HG03575 (cell line): ENCODE measurements around the gene MDFI.

ENCODE experiments used
- ATAC-seq: cut with Tn5 transposase; IDR thresholded peaks from one replicate; pipeline ENCODE4 v1.9.1; 2021; ENCODE audit not compliant: unreplicated experiment, insufficient number of reproducible peaks, low FRiP score; ENCODE audit errors: extremely low read depth

The MDFI gene

GRCh38 chr6:41657131-41658094 is 19.1 kb downstream of the MDFI start:
- ATAC-seq, result no peak

- no peak for ATAC-seq
These were observed 20.4 kb downstream of the MDFI start for GRCh38 chr6:41658636-41659035.

- ATAC-seq, result no peak
These were observed 21.7 kb downstream of the MDFI start for GRCh38 chr6:41659935-41660334.

GRCh38 chr6:41663568-41663967 is 25.3 kb downstream of the MDFI start:
- no peak for ATAC-seq

- ATAC-seq, result no peak
These were observed 26.0 kb downstream of the MDFI start for GRCh38 chr6:41664271-41664670.

GRCh38 chr6:41667195-41667594 is 28.9 kb downstream of the MDFI start:
- ATAC-seq, result no peak

- no peak for ATAC-seq
These were observed 30.7 kb downstream of the MDFI start for GRCh38 chr6:41668968-41669367.

- no peak for ATAC-seq
These were observed 32.6 kb downstream of the MDFI start for GRCh38 chr6:41670703-41671360.

GRCh38 chr6:41671376-41671775 is 33.1 kb downstream of the MDFI start:
- no peak for ATAC-seq

GRCh38 chr6:41672016-41672415 is 33.7 kb downstream of the MDFI start:
- ATAC-seq, result no peak

GRCh38 chr6:41672816-41673703 is 34.8 kb downstream of the MDFI start:
- no peak for ATAC-seq

- ATAC-seq, result no peak
These were observed 35.4 kb downstream of the MDFI start for GRCh38 chr6:41673704-41674000.

- ATAC-seq, result no peak
These were observed 36.1 kb downstream of the MDFI start for GRCh38 chr6:41674231-41675000.

- ATAC-seq, result no peak
These were observed 37.0 kb downstream of the MDFI start for GRCh38 chr6:41675176-41675775.

GRCh38 chr6:41675992-41676391 is 37.7 kb downstream of the MDFI start:
- ATAC-seq, result no peak

- no peak for ATAC-seq
These were observed 38.2 kb downstream of the MDFI start for GRCh38 chr6:41676431-41676830.

GRCh38 chr6:41677124-41677921 is 39.1 kb downstream of the MDFI start:
- ATAC-seq, result no peak
